Activated B cell treated with CpG ODN at 0.5 μM for 24 hours (primary cell): ENCODE results near the gene JMJD4. TPM values are rescaled to one million over a fixed set of nuclear protein-coding genes. Genes with fewer than 3 reads are reported as not detected.

Experiments
- ATAC-seq: fragments of 200-7000 bp; cut with Tn5 transposase; one replicate; pipeline ENCODE4 v1.10.0; 2021; ENCODE audit warnings: low read depth, mild to moderate bottlenecking, moderate library complexity
- CTCF ChIA-PET: fragments of 350-600 bp; sonication (Branson Sonifier 250); formaldehyde crosslinking; loops from one replicate; lab custom pipeline; 2021; ENCODE audit warnings: antibody characterized with exemption; lab: Charles Lee
- POLR2A ChIA-PET: fragments of 350-600 bp; sonication (Branson Sonifier 250); formaldehyde crosslinking; loops from one replicate; lab custom pipeline; 2021; ENCODE audit warnings: antibody characterized with exemption; lab: Charles Lee
- DNase-seq: peaks from one replicate; pipeline ENCODE4 v3.0.0; 2022
- H3K27ac Mint-ChIP-seq: one replicate; pipeline ENCODE4 v1.8.0; 2020; ENCODE audit warnings: mixed read lengths
- H3K27me3 Mint-ChIP-seq: one replicate; pipeline ENCODE4 v1.8.0; 2021; ENCODE audit warnings: mixed read lengths
- H3K36me3 Mint-ChIP-seq: one replicate; pipeline ENCODE4 v1.8.0; 2021; ENCODE audit warnings: low read depth, mixed read lengths
- H3K4me1 Mint-ChIP-seq: one replicate; pipeline ENCODE4 v1.8.0; 2021; ENCODE audit warnings: mixed read lengths
- H3K4me3 Mint-ChIP-seq: one replicate; pipeline ENCODE4 v1.8.0; 2020; ENCODE audit warnings: mild to moderate bottlenecking, mixed read lengths
- H3K9me3 Mint-ChIP-seq: one replicate; pipeline ENCODE4 v1.8.0; 2020; ENCODE audit warnings: mixed read lengths
- intact Hi-C: fragments of 100-400 bp; cut with micrococcal nuclease; formaldehyde crosslinking; loops from one replicate; pipeline ENCODE4 v1.15.1; 2024
- total RNA-seq: library from RNA; stranded (reverse); gene quantifications from 2 replicates; pipeline ENCODE4 v1.2.3, GENCODE V29; 2022
- TF ChIP-seq, protein P1 (sequence below): fragments of 200-600 bp; IDR thresholded peaks from one replicate; pipeline ENCODE4 v1.8.0; 2022; ENCODE audit warnings: antibody characterized with exemption, mild to moderate bottlenecking

Gene JMJD4
- total RNA-seq, 1 donor from 2014 or later = 26.7 TPM

DNA sequence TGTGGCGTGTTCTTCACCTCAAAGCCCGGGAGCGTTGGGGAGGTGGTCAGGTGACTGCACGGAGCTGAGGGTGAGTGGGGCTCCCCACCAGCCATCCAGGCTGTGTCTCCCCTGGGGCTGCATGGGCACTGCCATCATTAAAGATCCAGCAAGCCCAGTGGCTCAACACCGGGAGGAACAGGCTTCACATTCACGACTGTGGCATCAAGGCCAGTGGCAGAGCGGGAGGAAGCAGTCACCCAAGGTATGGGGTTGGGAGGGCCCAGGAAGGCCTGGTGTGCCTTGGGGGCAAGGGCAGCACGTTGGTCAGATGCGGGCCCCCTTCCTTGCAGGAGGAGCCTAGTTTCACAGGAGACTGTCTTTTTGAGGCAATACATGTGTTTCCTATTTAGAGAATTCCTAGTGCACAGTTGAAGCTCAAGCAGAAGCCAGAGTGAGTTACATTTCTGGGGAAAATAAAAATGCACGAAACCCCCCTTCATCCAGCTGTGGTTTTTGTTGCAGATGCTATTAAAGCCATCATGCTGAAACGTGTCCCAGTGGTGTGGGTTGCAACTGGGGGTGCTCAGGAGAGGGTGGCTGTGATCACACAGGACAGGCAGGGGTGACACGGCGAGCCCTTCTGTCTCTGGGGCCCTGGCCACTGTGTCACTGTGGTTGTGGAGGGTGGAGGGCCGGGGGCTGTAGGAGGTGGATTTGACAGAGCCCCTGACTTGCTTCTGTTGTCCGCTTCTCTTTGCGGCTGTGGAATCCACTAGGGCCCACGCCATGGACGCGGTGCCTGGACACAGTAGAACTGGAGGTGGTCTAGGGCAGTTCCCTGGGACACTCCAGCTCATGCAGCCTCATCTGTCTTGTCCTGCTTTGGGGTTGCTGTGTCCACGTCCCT lies 34.2 kb upstream of the JMJD4 start:
- ChIA-PET CTCF (interaction anchor here (1.2 kb wide), 1 partner anchor 11 kb away, joined by 3 read pairs; no protein-coding TSS in a partner anchor), POLR2A (no interaction called here)
- no peak for ATAC-seq
- TF ChIP-seq, protein P1, sequence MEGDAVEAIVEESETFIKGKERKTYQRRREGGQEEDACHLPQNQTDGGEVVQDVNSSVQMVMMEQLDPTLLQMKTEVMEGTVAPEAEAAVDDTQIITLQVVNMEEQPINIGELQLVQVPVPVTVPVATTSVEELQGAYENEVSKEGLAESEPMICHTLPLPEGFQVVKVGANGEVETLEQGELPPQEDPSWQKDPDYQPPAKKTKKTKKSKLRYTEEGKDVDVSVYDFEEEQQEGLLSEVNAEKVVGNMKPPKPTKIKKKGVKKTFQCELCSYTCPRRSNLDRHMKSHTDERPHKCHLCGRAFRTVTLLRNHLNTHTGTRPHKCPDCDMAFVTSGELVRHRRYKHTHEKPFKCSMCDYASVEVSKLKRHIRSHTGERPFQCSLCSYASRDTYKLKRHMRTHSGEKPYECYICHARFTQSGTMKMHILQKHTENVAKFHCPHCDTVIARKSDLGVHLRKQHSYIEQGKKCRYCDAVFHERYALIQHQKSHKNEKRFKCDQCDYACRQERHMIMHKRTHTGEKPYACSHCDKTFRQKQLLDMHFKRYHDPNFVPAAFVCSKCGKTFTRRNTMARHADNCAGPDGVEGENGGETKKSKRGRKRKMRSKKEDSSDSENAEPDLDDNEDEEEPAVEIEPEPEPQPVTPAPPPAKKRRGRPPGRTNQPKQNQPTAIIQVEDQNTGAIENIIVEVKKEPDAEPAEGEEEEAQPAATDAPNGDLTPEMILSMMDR = no peak
- Mint-ChIP-seq H3K27me3 (no peaks in the 10 kb centered on the region), H3K9me3 (no peaks in the 10 kb centered on the region), H3K27ac (no peak overlapping the region), H3K4me3 (no peak overlapping the region), H3K36me3 (peaks cover 47% of the 10 kb centered on the region), H3K4me1 (peaks cover 9% of the 10 kb centered on the region)
- intact Hi-C loops = no loop called here
- DNase-seq = no peak

DNA sequence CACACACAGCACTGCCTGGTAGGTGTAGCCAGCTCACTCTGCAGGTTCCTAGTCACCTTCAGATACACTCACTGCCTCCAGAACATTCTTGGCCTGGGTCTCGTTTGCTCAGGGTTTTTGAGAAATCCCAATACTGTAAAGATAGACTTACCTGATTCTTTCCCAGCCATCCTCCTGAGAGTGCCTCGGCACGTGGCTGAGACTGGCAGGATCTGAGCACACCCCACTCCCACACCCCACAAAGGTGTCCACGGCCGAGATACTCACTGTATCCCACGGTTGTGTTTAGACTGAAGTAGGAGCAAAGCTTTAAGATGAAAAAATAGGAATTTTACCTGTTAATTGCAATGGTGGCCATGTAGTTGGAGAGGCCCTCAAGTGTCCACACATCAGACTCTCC lies 33.5 kb upstream of the JMJD4 start:
- Mint-ChIP-seq H3K27ac (no peak overlapping the region), H3K9me3 (no peaks in the 10 kb centered on the region), H3K27me3 (no peaks in the 10 kb centered on the region), H3K36me3 (peaks cover 47% of the 10 kb centered on the region), H3K4me1 (peaks cover 12% of the 10 kb centered on the region), H3K4me3 (no peak overlapping the region)
- ChIA-PET CTCF (interaction anchor here (1.2 kb wide), 1 partner anchor 11 kb away, joined by 3 read pairs; no protein-coding TSS in a partner anchor), POLR2A (no interaction called here)
- ATAC-seq (no peak), DNase-seq (no peak)
- intact Hi-C loops = no loop called here
- TF ChIP-seq, protein P1 = no peak

DNA sequence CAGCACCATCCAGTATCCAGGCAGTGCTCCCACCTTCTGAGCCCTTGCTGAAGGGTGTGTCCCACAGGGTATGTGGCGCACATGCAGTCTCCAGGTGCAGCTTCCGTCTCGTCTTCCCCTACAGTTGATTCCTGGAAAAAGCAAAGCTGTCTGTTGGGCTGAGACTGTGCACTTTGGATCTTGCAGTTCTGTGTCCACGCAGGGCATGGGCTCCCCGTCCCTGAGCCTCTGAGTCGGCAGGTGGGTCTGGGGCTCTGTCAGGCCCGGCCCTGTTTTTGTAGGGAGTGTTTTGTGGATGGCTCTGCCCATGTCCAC lies 33.0 kb upstream of the JMJD4 start:
- Mint-ChIP-seq H3K27me3 (no peaks in the 10 kb centered on the region), H3K9me3 (no peaks in the 10 kb centered on the region), H3K4me3 (no peak overlapping the region), H3K4me1 (peaks cover 12% of the 10 kb centered on the region), H3K36me3 (peaks cover 47% of the 10 kb centered on the region), H3K27ac (no peak overlapping the region)
- TF ChIP-seq, protein P1 = no peak
- ChIA-PET CTCF (interaction anchor here (1.2 kb wide), 1 partner anchor 10 kb away, joined by 3 read pairs; no protein-coding TSS in a partner anchor), POLR2A (no interaction called here)
- intact Hi-C loops = no loop called here
- DNase-seq (no peak), ATAC-seq (no peak)

DNA sequence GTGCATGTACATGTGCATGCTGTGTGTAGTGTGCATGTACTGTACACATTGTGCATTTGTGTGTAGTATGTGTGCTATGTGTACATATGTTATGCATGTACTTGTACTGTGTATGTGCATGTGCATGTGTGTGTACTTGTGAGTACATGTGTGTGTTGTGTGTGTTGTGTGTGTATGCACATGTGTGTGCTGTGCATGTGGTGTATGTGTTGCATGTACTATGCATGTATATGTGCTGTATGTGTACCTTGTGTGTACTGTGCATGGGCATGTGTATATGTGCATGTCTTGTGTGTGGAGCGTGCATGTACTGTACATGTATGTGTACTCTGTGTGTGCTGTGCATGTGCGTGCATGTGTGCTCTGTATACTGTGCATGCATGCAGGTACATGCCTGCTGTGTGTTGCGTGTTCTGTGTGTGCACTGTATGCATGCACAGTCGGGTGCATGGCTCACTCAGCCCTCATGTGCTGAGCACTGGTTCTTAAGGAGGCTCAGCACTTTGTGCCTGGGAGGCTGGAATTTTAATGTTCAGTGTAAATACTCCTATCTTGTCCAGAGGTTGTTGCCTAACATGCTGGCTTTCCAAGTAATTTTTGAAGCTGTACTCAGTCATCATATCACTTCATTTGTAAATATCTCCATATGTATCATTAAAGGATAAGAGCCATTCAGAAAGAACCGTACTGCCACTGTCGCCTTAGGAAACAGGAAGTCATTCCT lies 32.5 kb upstream of the JMJD4 start:
- no peak for DNase-seq
- no peaks in the 10 kb centered on the region for H3K9me3 Mint-ChIP-seq
- no peak overlapping the region for H3K4me3 Mint-ChIP-seq
- ATAC-seq = no peak
- no peak overlapping the region for H3K27ac Mint-ChIP-seq
- POLR2A ChIA-PET = no interaction called here
- H3K36me3 Mint-ChIP-seq = peaks cover 47% of the 10 kb centered on the region
- intact Hi-C loops = no loop called here
- TF ChIP-seq, protein P1 = no peak
- CTCF ChIA-PET = interaction anchor here (1.2 kb wide), 1 partner anchor 10 kb away, joined by 3 read pairs; no protein-coding TSS in a partner anchor
- no peaks in the 10 kb centered on the region for H3K27me3 Mint-ChIP-seq
- H3K4me1 Mint-ChIP-seq = peaks cover 14% of the 10 kb centered on the region
